ENCODE measurements around the gene AIFM3.

GRCh38 chr22:20966883-20967696 lies at the start of gene AIFM3:
- TF ChIP-seq CSDC2 (CRISPR knock-in tag; IDR thresholded peaks at IDR 0.05) (no peak), PATZ1 (CRISPR knock-in tag; IDR thresholded peaks at IDR 0.05; ENCODE audit: borderline replicate concordance) (no peak), TCF4 (CRISPR knock-in tag; IDR thresholded peaks at IDR 0.05; ENCODE audit: borderline replicate concordance) (no peak), ZNF565 (CRISPR knock-in tag; conservative IDR thresholded peaks at IDR 0.05; ENCODE audit: low read depth) (no peak), ZNF70 (CRISPR knock-in tag; IDR thresholded peaks at IDR 0.05) (no peak), CSRNP3 (CRISPR knock-in tag; IDR thresholded peaks at IDR 0.05) (no peak), CREB5 (CRISPR knock-in tag; IDR thresholded peaks at IDR 0.05; ENCODE audit: low read depth) (no peak), ISL1 (CRISPR knock-in tag; IDR thresholded peaks at IDR 0.05) (no peak), ZFP3 (CRISPR knock-in tag; IDR thresholded peaks at IDR 0.05) (no peak), RARB (CRISPR knock-in tag; IDR thresholded peaks at IDR 0.05) (no peak), TOX (CRISPR knock-in tag; IDR thresholded peaks at IDR 0.05; ENCODE audit: borderline replicate concordance) (no peak), ZNF8 (CRISPR knock-in tag; IDR thresholded peaks at IDR 0.05) (no peak), ARNTL (CRISPR knock-in tag; IDR thresholded peaks at IDR 0.05; ENCODE audit: borderline replicate concordance, low read depth) (no peak)

Data from SK-N-SH treated with all-trans-retinoic acid at 6 μM for 48 hours (cell line).